Stimulated activated CD8-positive, alpha-beta memory T cell treated with anti-CD3 and anti-CD28 coated beads, Interleukin-4, amount 100 ng/mL, for 1 hour (primary cell): ENCODE measurements around the gene UBE2K.
"Not testable (repeated sequence)": the region's sequence is repeated elsewhere in the genome, so short reads cannot be mapped to it uniquely, and the experiment has no call there.

Experiments used
- DNase-seq, 2 donors: peaks; one replicate each; pipeline ENCODE4 v3.0.0-alpha.2; 2020; ENCODE audit warnings: low read depth in 2 of 2, low spot score in 1 of 2

The UBE2K gene

GRCh38 chr4:39721788-39722187 is 23.9 kb downstream of the UBE2K start:
- no peak for DNase-seq

- DNase-seq, result no peak
Measured at GRCh38 chr4:39729557-39729956, 31.6 kb downstream of the UBE2K start.

GRCh38 chr4:39730072-39730471 is 32.1 kb downstream of the UBE2K start:
- no peak for DNase-seq

- no peak for DNase-seq
Measured at GRCh38 chr4:39731908-39732307, 34.0 kb downstream of the UBE2K start.

- no peak for DNase-seq
Measured at GRCh38 chr4:39732728-39733127, 34.8 kb downstream of the UBE2K start.

GRCh38 chr4:39739591-39739990 is 41.7 kb downstream of the UBE2K start:
- DNase-seq, result not testable (repeated sequence)

- no peak for DNase-seq
Measured at GRCh38 chr4:39741401-39741800, 43.5 kb downstream of the UBE2K start.

- no peak for DNase-seq
Measured at GRCh38 chr4:39745920-39746319, 48.0 kb downstream of the UBE2K start.

GRCh38 chr4:39750216-39750615 is 52.3 kb downstream of the UBE2K start:
- no peak for DNase-seq

GRCh38 chr4:39754309-39754708 is 56.4 kb downstream of the UBE2K start:
- no peak for DNase-seq

GRCh38 chr4:39756159-39756558 is 58.2 kb downstream of the UBE2K start:
- no peak for DNase-seq

GRCh38 chr4:39758176-39758575 is 60.2 kb downstream of the UBE2K start:
- no peak for DNase-seq

GRCh38 chr4:39759569-39759968 is 61.6 kb downstream of the UBE2K start:
- no peak for DNase-seq

GRCh38 chr4:39761005-39761667 is 63.2 kb downstream of the UBE2K start:
- no peak for DNase-seq

GRCh38 chr4:39763714-39764572 is 66.0 kb downstream of the UBE2K start:
- no peak for DNase-seq

- no peak for DNase-seq
Measured at GRCh38 chr4:39770005-39770404, 72.1 kb downstream of the UBE2K start.

GRCh38 chr4:39770471-39770870 is 72.5 kb downstream of the UBE2K start:
- DNase-seq, result no peak

GRCh38 chr4:39770969-39771724 is 73.2 kb downstream of the UBE2K start:
- no peak for DNase-seq

- DNase-seq, result not testable (repeated sequence)
Measured at GRCh38 chr4:39781988-39782387, 84.1 kb downstream of the UBE2K start.

- no peak for DNase-seq
Measured at GRCh38 chr4:39785083-39785482, 87.1 kb downstream of the UBE2K start.

GRCh38 chr4:39786838-39787237 is 88.9 kb downstream of the UBE2K start:
- no peak for DNase-seq

- no peak for DNase-seq
Measured at GRCh38 chr4:39792128-39792527, 94.2 kb downstream of the UBE2K start.
